Thyroid gland (tissue), 4 donors: ENCODE results near the gene KIDINS220.

Experiments used
- POLR2A ChIP-seq, 2 donors: fragments of 450-650 bp; IDR thresholded peaks; one replicate each; pipeline ENCODE4 v1.6.1; 2017; ENCODE audit warnings: antibody characterized with exemption in 2 of 2, mild to moderate bottlenecking in 2 of 2, moderate library complexity in 1 of 2
- TF ChIP-seq, protein P1 (sequence below), 6 experiments: fragments of 200-600 bp in 3 of 6; fragments of 450-650 bp in 3 of 6; sonication (generic) in 3 of 6; IDR thresholded peaks; one replicate each; pipeline ENCODE4 v1.5.1; 2016 to 2019; ENCODE audit warnings: antibody characterized with exemption in 6 of 6, mild to moderate bottlenecking in 2 of 6, inconsistent platforms in 1 of 6, moderate library complexity in 1 of 6

DNA sequence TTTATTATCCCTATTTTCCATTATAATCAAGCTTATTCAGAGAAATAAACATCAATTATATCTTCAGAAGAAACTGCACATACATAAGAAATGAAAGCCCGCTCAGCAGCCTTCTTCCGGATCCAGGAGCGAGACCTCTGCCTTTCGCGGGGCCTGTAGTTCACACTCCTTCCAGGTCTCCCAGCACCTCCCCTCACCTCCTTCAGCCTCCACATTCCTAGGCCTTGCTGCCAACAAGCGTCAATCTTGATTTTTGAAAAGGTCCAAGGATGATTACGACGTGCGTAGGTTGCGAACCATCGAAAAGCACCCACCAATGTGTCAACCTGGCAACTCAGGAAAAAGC lies 355 bp upstream of the KIDINS220 start:
- TF ChIP-seq, protein P1, sequence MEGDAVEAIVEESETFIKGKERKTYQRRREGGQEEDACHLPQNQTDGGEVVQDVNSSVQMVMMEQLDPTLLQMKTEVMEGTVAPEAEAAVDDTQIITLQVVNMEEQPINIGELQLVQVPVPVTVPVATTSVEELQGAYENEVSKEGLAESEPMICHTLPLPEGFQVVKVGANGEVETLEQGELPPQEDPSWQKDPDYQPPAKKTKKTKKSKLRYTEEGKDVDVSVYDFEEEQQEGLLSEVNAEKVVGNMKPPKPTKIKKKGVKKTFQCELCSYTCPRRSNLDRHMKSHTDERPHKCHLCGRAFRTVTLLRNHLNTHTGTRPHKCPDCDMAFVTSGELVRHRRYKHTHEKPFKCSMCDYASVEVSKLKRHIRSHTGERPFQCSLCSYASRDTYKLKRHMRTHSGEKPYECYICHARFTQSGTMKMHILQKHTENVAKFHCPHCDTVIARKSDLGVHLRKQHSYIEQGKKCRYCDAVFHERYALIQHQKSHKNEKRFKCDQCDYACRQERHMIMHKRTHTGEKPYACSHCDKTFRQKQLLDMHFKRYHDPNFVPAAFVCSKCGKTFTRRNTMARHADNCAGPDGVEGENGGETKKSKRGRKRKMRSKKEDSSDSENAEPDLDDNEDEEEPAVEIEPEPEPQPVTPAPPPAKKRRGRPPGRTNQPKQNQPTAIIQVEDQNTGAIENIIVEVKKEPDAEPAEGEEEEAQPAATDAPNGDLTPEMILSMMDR (IDR thresholded peaks at IDR 0.05), result no peak
- no peak for TF ChIP-seq POLR2A (IDR thresholded peaks at IDR 0.05)
